Activated T-helper 2 cell treated with anti-CD3 and anti-CD28 coated beads, Interferon-gamma antibody, Interleukin-2, Interleukin-4, amounts not matched to agents 10 μg/mL and 5 μg/mL and 100 μg/mL, durations not matched to agents 14 hours and 24 hours and 36 hours (primary cell): ENCODE data around the gene MYL11. TPM values are rescaled to one million over a fixed set of nuclear protein-coding genes. Genes with fewer than 3 reads are reported as not detected.

Source experiments
- DNase-seq: peaks from one replicate; pipeline ENCODE4 v3.0.0; 2021; ENCODE audit warnings: low spot score
- H3K27ac Mint-ChIP-seq: one replicate; pipeline ENCODE4 v1.8.0; 2021; ENCODE audit warnings: mixed read lengths
- H3K27me3 Mint-ChIP-seq: one replicate; pipeline ENCODE4 v1.8.0; 2021; ENCODE audit warnings: low read depth, mixed read lengths
- H3K36me3 Mint-ChIP-seq: one replicate; pipeline ENCODE4 v1.8.0; 2021; ENCODE audit warnings: low read depth, mixed read lengths
- H3K4me1 Mint-ChIP-seq: one replicate; pipeline ENCODE4 v1.8.0; 2021; ENCODE audit warnings: low read depth, mixed read lengths
- H3K4me3 Mint-ChIP-seq: one replicate; pipeline ENCODE4 v1.8.0; 2021; ENCODE audit warnings: low read depth, mild to moderate bottlenecking, moderate library complexity, mixed read lengths
- H3K9me3 Mint-ChIP-seq: one replicate; pipeline ENCODE4 v1.8.0; 2021; ENCODE audit warnings: mixed read lengths
- intact Hi-C: fragments of 100-400 bp; cut with micrococcal nuclease; formaldehyde crosslinking; loops from one replicate; pipeline ENCODE4 v1.15.1; 2023
- total RNA-seq: library from RNA; stranded (reverse); gene quantifications from 2 replicates; pipeline ENCODE4 v1.2.3, GENCODE V29; 2022

MYL11 gene
- total RNA-seq, 1 donor from 2014 or later = 4.3 TPM

DNA sequence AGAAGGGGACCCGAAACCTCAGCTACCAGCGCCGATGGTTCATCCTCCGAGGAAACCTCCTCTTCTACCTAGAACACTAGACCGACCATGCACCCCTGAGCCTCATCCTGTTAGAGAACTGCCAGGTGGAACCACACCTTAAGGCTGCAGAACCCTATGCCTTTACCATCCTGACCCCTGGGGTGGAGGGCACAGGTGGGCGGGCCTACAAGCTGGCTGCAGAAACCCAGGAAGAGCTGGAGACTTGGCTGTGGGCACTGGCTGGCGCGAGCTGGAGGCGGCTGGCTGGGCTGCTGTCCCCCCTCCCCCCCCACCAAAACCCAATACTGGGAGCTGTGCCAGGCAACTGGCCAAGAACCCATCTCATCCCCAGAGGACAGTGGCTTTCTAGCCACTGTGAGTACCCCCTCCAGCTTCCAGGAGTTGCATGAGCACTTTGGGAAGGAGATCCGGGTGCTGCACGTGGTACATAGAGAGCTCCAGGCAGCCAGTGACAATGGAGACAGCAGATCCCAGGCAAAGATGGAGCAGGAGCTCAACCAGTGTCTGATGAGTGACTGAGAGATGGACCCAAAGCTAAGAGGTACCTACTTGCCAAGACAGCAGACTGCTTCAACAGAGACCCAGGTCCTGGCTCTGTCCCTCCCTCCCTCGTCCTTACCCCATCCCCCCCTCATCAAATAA, 18.1 kb upstream of the MYL11 start:
- peak overlapping the region; percentile 93 for H3K4me3 Mint-ChIP-seq
- intact Hi-C loops = loop anchor here (10.0 kb wide), 2 partner anchors 48 to 292 kb away; partner anchors contain the start of genes ALDOA and ZNF771
- peaks cover 70% of the 10 kb centered on the region for H3K36me3 Mint-ChIP-seq
- peak overlapping the region; percentile 89 for H3K27ac Mint-ChIP-seq
- no peaks in the 10 kb centered on the region for H3K27me3 Mint-ChIP-seq
- no peak for DNase-seq
- H3K4me1 Mint-ChIP-seq = peaks cover 30% of the 10 kb centered on the region
- no peaks in the 10 kb centered on the region for H3K9me3 Mint-ChIP-seq

GRCh38 chr16:30357085-30357714, 17.4 kb upstream of the MYL11 start:
- no peak overlapping the region for H3K4me3 Mint-ChIP-seq
- no peaks in the 10 kb centered on the region for H3K27me3 Mint-ChIP-seq
- DNase-seq = no peak
- peaks cover 26% of the 10 kb centered on the region for H3K4me1 Mint-ChIP-seq
- intact Hi-C loops = loop anchor here (10.0 kb wide), 2 partner anchors 48 to 292 kb away; partner anchors contain the start of genes ALDOA and ZNF771
- peak overlapping the region; percentile 62 for H3K27ac Mint-ChIP-seq
- H3K9me3 Mint-ChIP-seq = no peaks in the 10 kb centered on the region
- H3K36me3 Mint-ChIP-seq = peaks cover 65% of the 10 kb centered on the region

DNA sequence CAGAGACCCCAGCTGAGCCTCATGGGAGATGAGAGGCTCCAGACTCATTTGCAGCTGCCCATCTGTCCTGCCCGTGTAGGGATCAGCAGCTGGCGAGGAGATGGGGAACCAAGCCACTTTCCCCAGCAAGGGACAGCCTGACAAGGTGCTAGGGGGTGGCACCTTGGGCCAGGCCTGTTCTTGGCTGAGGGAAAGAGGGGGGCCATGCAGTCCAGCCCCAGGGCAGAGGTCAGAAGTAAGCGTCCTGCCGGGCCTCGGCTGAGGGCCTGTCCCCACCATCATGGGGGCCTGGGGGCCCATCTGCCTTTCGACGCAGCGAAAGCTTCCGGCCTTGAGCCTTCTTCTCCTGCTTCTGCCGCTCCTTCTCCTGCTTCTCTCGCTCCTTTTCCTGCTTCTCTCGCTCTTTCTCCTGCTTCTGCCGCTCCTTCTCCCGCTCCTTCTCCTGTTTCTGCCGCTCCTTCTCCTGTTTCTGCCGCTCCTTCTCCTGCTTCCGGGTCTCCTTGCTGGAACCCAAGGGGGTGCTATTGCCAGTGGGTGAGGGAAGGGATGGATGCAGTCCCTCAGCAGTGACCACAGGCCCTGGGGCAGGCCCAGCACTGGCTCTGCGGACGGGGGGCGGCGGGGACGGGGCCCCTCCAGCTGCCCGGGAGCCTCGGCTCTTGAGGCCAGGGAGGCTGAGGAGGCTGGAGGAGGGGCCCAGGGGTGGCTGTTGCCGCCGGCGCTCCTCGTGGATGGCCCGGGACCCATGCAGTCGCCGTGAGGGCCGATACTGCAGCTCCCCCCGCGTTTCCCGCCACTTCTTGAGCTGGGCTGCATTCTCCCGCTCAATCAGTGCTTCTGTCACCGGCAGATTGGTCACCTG, 16.7 kb upstream of the MYL11 start:
- peak overlapping the region; percentile 26 for H3K4me3 Mint-ChIP-seq
- peaks cover 64% of the 10 kb centered on the region for H3K36me3 Mint-ChIP-seq
- H3K4me1 Mint-ChIP-seq = peaks cover 28% of the 10 kb centered on the region
- H3K9me3 Mint-ChIP-seq = no peaks in the 10 kb centered on the region
- intact Hi-C loops = loop anchor here (10.0 kb wide), 2 partner anchors 47 to 293 kb away; partner anchors contain the start of genes ALDOA and ZNF771
- no peaks in the 10 kb centered on the region for H3K27me3 Mint-ChIP-seq
- DNase-seq = no peak
- peak overlapping the region; percentile 26 for H3K27ac Mint-ChIP-seq

- Mint-ChIP-seq H3K4me3 (no peak overlapping the region), H3K36me3 (peaks cover 65% of the 10 kb centered on the region), H3K27ac (no peak overlapping the region), H3K4me1 (peaks cover 29% of the 10 kb centered on the region), H3K27me3 (no peaks in the 10 kb centered on the region), H3K9me3 (no peaks in the 10 kb centered on the region)
- intact Hi-C loops = loop anchor here (10.0 kb wide), 2 partner anchors 46 to 294 kb away; partner anchors contain the start of genes ALDOA and ZNF771
- DNase-seq = no peak
These were observed 16.0 kb upstream of the MYL11 start for GRCh38 chr16:30358577-30358936.

DNA sequence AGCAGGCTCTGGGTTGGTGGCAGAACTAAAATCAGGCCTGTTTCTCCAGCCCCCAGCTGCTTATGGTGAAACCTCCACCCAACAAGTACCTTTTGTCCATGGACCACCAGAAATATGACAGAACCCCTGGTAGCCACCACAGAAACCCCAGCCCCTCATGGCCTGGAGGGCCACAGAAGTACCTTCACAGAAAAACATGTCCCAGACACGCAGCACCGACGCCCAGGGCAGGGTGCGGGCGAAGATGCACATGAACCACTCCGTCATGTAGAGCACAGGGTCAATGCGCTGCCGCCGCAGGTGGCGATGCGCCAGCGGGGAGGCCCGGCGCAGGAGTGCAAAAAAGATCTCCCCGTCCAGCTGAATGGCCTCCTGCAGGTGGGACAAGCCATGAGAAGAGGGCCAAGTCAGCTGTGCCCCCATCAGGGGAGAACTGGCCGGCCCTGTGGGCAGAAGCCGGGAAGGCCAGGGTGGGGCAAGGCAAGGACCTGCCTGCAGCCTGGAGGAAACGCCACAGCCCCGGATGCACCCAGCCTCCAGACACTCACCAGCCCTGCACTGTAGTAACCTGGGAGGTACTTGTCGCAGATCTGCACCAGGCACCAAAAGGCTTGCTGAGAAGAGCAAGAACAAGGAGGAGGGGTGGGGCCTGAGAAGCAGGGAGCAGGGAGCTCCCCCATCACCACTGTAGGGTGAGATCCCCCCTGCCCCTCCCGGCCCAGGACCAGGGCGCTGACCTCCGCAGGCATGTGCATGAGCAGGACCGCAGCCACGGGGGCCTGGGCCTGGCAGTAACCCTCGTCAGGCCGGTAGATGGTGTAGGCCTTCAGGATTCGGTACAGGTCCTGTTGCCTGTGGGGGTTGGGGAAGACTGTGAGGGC, 15.4 kb upstream of the MYL11 start:
- no peak overlapping the region for H3K27ac Mint-ChIP-seq
- DNase-seq = no peak
- no peaks in the 10 kb centered on the region for H3K9me3 Mint-ChIP-seq
- no peak overlapping the region for H3K4me3 Mint-ChIP-seq
- intact Hi-C loops = loop anchor here (10.0 kb wide), 2 partner anchors 46 to 294 kb away; partner anchors contain the start of genes ALDOA and ZNF771
- peaks cover 61% of the 10 kb centered on the region for H3K36me3 Mint-ChIP-seq
- H3K4me1 Mint-ChIP-seq = peaks cover 27% of the 10 kb centered on the region
- no peaks in the 10 kb centered on the region for H3K27me3 Mint-ChIP-seq

- peaks cover 63% of the 10 kb centered on the region for H3K36me3 Mint-ChIP-seq
- no peaks in the 10 kb centered on the region for H3K27me3 Mint-ChIP-seq
- H3K27ac Mint-ChIP-seq = no peak overlapping the region
- H3K4me3 Mint-ChIP-seq = no peak overlapping the region
- no peak for DNase-seq
- H3K9me3 Mint-ChIP-seq = no peaks in the 10 kb centered on the region
- peaks cover 27% of the 10 kb centered on the region for H3K4me1 Mint-ChIP-seq
- intact Hi-C loops = loop anchor here (10.0 kb wide), 2 partner anchors 45 to 295 kb away; partner anchors contain the start of genes ALDOA and ZNF771
These were observed 14.8 kb upstream of the MYL11 start for GRCh38 chr16:30359871-30360170.

DNA sequence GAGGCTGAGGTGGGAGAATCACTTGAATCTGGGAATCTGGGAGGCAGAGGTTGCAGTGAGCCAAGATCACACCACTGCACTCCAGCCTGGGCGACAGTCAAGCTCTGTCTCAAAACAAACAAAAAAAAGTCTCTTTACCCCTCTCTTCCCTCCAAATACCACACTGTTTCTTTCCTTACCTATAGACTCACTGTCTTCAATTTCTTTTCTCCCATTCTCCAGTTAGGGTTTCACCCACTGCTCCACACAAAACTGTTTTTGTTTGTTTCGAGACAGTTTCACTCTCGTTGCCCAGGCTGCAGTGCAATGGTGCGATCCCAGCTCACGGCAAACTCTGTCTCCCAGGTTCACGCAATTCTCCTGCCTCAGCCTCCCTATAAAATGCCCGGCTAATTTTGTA, 13.4 kb upstream of the MYL11 start:
- peaks cover 73% of the 10 kb centered on the region for H3K36me3 Mint-ChIP-seq

GRCh38 chr16:30365200-30365599, 9.4 kb upstream of the MYL11 start:
- H3K4me1 Mint-ChIP-seq = peaks cover 41% of the 10 kb centered on the region
- intact Hi-C loops = no loop called here
- no peaks in the 10 kb centered on the region for H3K27me3 Mint-ChIP-seq
- H3K27ac Mint-ChIP-seq = no peak overlapping the region
- peaks cover 69% of the 10 kb centered on the region for H3K36me3 Mint-ChIP-seq
- no peak for DNase-seq
- no peak overlapping the region for H3K4me3 Mint-ChIP-seq
- no peaks in the 10 kb centered on the region for H3K9me3 Mint-ChIP-seq

More for the DNA sequence above, 13.4 kb upstream of the MYL11 start:
- no peak for DNase-seq
- no peak overlapping the region for H3K27ac Mint-ChIP-seq
- peaks cover 26% of the 10 kb centered on the region for H3K4me1 Mint-ChIP-seq
- intact Hi-C loops = no loop called here
- no peaks in the 10 kb centered on the region for H3K27me3 Mint-ChIP-seq
- H3K4me3 Mint-ChIP-seq = no peak overlapping the region
- no peaks in the 10 kb centered on the region for H3K9me3 Mint-ChIP-seq

- H3K27me3 Mint-ChIP-seq = no peaks in the 10 kb centered on the region
- intact Hi-C loops = no loop called here
- no peak for DNase-seq
- peaks cover 45% of the 10 kb centered on the region for H3K4me1 Mint-ChIP-seq
- no peak overlapping the region for H3K27ac Mint-ChIP-seq
- no peak overlapping the region for H3K4me3 Mint-ChIP-seq
- H3K9me3 Mint-ChIP-seq = no peaks in the 10 kb centered on the region
- H3K36me3 Mint-ChIP-seq = peaks cover 57% of the 10 kb centered on the region
These were observed 8.1 kb upstream of the MYL11 start for GRCh38 chr16:30366511-30366910.

- H3K9me3 Mint-ChIP-seq = no peaks in the 10 kb centered on the region
- no peak for DNase-seq
- peak overlapping the region; percentile 18 for H3K27ac Mint-ChIP-seq
- peaks cover 52% of the 10 kb centered on the region for H3K36me3 Mint-ChIP-seq
- no peaks in the 10 kb centered on the region for H3K27me3 Mint-ChIP-seq
- intact Hi-C loops = no loop called here
- H3K4me1 Mint-ChIP-seq = peaks cover 49% of the 10 kb centered on the region
- peak overlapping the region; percentile 87 for H3K4me3 Mint-ChIP-seq
These were observed 7.1 kb upstream of the MYL11 start for GRCh38 chr16:30367349-30368009.

GRCh38 chr16:30368122-30368791, 6.3 kb upstream of the MYL11 start:
- H3K27me3 Mint-ChIP-seq = no peaks in the 10 kb centered on the region
- peak overlapping the region; percentile 26 for H3K27ac Mint-ChIP-seq
- no peak for DNase-seq
- peak overlapping the region; percentile 87 for H3K4me3 Mint-ChIP-seq
- intact Hi-C loops = no loop called here
- peaks cover 48% of the 10 kb centered on the region for H3K4me1 Mint-ChIP-seq
- H3K9me3 Mint-ChIP-seq = no peaks in the 10 kb centered on the region
- H3K36me3 Mint-ChIP-seq = peaks cover 46% of the 10 kb centered on the region
